Activated CD8-positive, alpha-beta memory T cell treated with anti-CD3 and anti-CD28 coated beads, Interleukin-2, amount 10 ng/mL, durations not matched to agents 7 days and 5 days (primary cell): ENCODE measurements around the gene HMG20B. TPM values are rescaled to one million over a fixed set of nuclear protein-coding genes. Genes with fewer than 3 reads are reported as not detected.

Experiments
- ATAC-seq: fragments of 150-1000 bp; cut with Tn5 transposase; one replicate; pipeline ENCODE4 v1.10.0; 2021; ENCODE audit warnings: moderate library complexity
- CTCF ChIA-PET: fragments of 350-600 bp; sonication (Branson Sonifier 250); formaldehyde crosslinking; loops from one replicate; lab custom pipeline; 2021; ENCODE audit warnings: antibody characterized with exemption; lab: Charles Lee
- DNase-seq: peaks from one replicate; pipeline ENCODE4 v3.0.0-alpha.2; 2020
- H3K27ac Mint-ChIP-seq: one replicate; pipeline ENCODE4 v1.8.0; 2021; ENCODE audit warnings: mild to moderate bottlenecking, mixed read lengths
- H3K27me3 Mint-ChIP-seq: one replicate; pipeline ENCODE4 v1.8.0; 2021; ENCODE audit warnings: mixed read lengths
- H3K36me3 Mint-ChIP-seq: one replicate; pipeline ENCODE4 v1.8.0; 2021; ENCODE audit warnings: mild to moderate bottlenecking, mixed read lengths
- H3K4me1 Mint-ChIP-seq: one replicate; pipeline ENCODE4 v1.8.0; 2021; ENCODE audit warnings: mixed read lengths
- H3K4me3 Mint-ChIP-seq: one replicate; pipeline ENCODE4 v1.8.0; 2021; ENCODE audit warnings: mild to moderate bottlenecking, moderate library complexity, mixed read lengths
- H3K9me3 Mint-ChIP-seq: one replicate; pipeline ENCODE4 v1.8.0; 2022; ENCODE audit warnings: low read depth, mixed read lengths
- total RNA-seq, 2 experiments: library from RNA; stranded (reverse); gene quantifications; one replicate each; pipeline ENCODE4 v1.2.3, GENCODE V29; 2021

The HMG20B gene
- total RNA-seq, 2 experiments from 2014 or later, result 50.7 to 51.7 TPM

DNA sequence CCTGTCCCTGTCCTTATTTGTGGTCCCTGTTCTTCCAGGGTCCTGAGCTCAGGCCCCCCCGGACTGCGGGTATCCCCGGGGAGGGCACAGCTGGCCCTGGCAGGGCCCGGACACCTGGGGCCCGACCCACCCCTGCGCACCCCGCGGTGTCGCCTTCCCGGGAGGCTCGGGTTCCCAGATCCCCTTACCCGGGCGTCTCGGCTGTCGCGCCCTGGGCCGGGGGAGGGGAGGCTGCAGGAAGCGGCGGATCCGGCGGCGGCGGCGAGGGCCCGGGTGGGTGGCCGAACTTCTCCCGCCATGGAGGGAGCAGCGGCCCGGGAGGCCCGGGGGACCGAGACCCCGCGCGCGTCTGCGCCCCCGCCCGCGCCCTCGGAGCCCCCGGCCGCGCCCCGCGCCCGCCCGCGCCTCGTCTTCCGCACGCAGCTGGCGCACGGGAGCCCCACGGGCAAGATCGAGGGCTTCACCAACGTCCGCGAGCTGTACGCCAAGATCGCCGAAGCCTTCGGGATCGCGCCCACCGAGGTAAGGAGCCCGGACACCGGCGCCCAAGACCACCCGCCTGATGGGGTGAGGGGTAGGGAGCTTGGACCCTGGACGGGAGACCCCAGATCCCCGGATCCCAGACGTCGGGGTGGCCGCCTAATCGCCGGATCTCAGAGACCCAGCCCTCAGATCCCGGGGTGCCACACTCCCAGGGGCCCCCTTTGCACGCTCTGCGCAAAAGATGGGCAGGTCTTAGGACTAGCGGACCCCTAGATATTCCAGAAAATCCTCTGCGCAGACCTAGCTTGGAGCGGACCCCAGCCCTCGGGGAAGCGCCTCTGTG is 12.8 kb downstream of the HMG20B start, which contains the start of gene GIPC3:
TSS of gene GIPC3 (plus strand) at position 178 of the 826 bp plus-strand sequence. CDS start at position 298, 120 bp downstream.
- ATAC-seq, result peak; percentile 27
- no peak within 1 kb of the TSS for H3K4me3 Mint-ChIP-seq
- CTCF ChIA-PET, result interaction anchor here (0.5 to 1.7 kb wide), 7 partner anchors 16 to 68 kb away, joined by 3 to 7 read pairs (median 4); partner anchors contain the start of gene TBXA2R
- peaks cover 6% of the 10 kb centered on the region for H3K27me3 Mint-ChIP-seq
- no peaks in the 10 kb centered on the region for H3K9me3 Mint-ChIP-seq
- no peaks in the 10 kb centered on the region for H3K36me3 Mint-ChIP-seq
- DNase-seq, result no peak
- no peak within 1 kb of the TSS for H3K27ac Mint-ChIP-seq
- H3K4me1 Mint-ChIP-seq, result no peaks in the 10 kb centered on the region

DNA sequence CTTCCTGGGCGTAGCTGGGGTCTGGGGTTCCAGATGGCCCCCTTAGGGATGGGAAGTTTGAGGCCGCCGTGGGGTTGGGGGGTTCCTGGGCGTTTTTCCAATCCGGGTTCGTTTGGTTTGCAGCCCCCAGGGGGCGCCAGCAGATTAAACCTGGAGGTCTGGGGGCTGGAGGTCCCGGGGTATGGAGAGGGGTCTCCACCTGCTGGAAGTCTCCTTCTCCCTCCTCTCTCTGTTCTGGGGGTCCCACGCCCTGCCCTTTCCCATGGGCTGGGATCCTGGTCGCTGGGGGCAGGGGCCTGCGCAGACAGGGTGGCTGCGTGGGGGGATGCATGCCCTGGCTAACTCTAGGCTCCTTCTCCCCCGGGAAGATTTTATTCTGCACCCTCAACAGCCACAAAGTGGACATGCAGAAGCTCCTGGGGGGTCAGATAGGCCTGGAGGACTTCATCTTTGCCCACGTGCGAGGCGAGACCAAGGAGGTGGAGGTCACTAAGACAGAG is 13.4 kb downstream of the HMG20B start:
- CTCF ChIA-PET, result interaction anchor here (0.5 to 1.7 kb wide), 7 partner anchors 16 to 69 kb away, joined by 3 to 7 read pairs (median 4); partner anchors contain the start of gene TBXA2R
- ATAC-seq, result no peak
- DNase-seq, result no peak
- H3K27me3 Mint-ChIP-seq, result peaks cover 6% of the 10 kb centered on the region
- H3K4me3 Mint-ChIP-seq, result no peak overlapping the region
- H3K4me1 Mint-ChIP-seq, result no peaks in the 10 kb centered on the region
- H3K36me3 Mint-ChIP-seq, result no peaks in the 10 kb centered on the region
- H3K27ac Mint-ChIP-seq, result no peak overlapping the region
- H3K9me3 Mint-ChIP-seq, result no peaks in the 10 kb centered on the region

GRCh38 chr19:3586707-3587346 is 14.1 kb downstream of the HMG20B start:
- no peaks in the 10 kb centered on the region for H3K4me1 Mint-ChIP-seq
- no peak overlapping the region for H3K4me3 Mint-ChIP-seq

GRCh38 chr19:3589439-3589838 is 16.7 kb downstream of the HMG20B start:
- H3K27ac Mint-ChIP-seq, result no peak overlapping the region
- CTCF ChIA-PET, result no interaction called here
- H3K9me3 Mint-ChIP-seq, result no peaks in the 10 kb centered on the region
- ATAC-seq, result no peak
- H3K4me3 Mint-ChIP-seq, result no peak overlapping the region
- no peaks in the 10 kb centered on the region for H3K4me1 Mint-ChIP-seq
- no peak for DNase-seq
- no peaks in the 10 kb centered on the region for H3K36me3 Mint-ChIP-seq
- no peaks in the 10 kb centered on the region for H3K27me3 Mint-ChIP-seq

More at GRCh38 chr19:3586707-3587346, 14.1 kb downstream of the HMG20B start:
- no peak for ATAC-seq
- H3K36me3 Mint-ChIP-seq, result no peaks in the 10 kb centered on the region
- H3K27me3 Mint-ChIP-seq, result peaks cover 6% of the 10 kb centered on the region
- H3K9me3 Mint-ChIP-seq, result no peaks in the 10 kb centered on the region
- no peak for DNase-seq
- H3K27ac Mint-ChIP-seq, result no peak overlapping the region
- CTCF ChIA-PET, result interaction anchor here (1.2 to 2.1 kb wide), 2 partner anchors 32 to 42 kb away, joined by 3 to 9 read pairs; no protein-coding TSS in a partner anchor

GRCh38 chr19:3589949-3590348 is 17.2 kb downstream of the HMG20B start:
- H3K4me3 Mint-ChIP-seq, result no peak overlapping the region
- no peak for ATAC-seq
- H3K36me3 Mint-ChIP-seq, result no peaks in the 10 kb centered on the region
- CTCF ChIA-PET, result interaction anchor here (2.4 kb wide), 1 partner anchor 103 kb away, joined by 6 read pairs; no protein-coding TSS in a partner anchor
- DNase-seq, result no peak
- H3K27me3 Mint-ChIP-seq, result no peaks in the 10 kb centered on the region
- H3K27ac Mint-ChIP-seq, result no peak overlapping the region
- H3K4me1 Mint-ChIP-seq, result no peaks in the 10 kb centered on the region
- H3K9me3 Mint-ChIP-seq, result no peaks in the 10 kb centered on the region

DNA sequence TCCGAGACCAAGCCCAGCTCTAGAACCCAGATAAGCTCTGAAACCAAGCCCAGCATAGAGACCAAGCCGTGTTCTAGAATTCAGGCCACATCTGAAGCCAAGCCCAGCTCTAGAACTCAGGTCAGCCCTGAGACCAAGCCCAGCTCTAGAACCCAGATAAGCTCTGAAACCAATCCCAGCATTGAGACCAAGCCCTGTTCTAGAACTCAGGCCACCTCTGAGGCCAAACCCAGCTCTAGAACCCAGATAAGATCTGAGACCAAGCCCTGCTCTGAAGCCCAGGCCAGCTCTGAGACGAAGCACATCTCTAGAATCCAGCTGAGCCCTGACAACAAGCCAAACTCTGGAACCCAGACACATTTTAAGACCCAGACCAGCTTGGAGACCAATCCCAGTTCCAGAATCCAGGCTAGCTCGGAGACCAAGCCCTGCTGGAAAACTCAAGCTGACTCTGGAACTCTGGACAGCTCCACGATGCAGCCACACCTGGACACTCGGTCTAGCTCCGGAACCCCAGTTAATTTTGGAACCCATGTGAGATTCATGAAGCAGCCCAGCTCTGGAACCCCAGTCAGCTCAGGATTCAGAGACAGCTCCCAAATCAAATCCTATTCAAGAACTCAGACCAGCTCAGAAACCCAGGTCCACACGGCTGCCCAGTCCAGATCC is 18.4 kb downstream of the HMG20B start:
- no peak overlapping the region for H3K27ac Mint-ChIP-seq
- no peak for DNase-seq
- no peak overlapping the region for H3K4me3 Mint-ChIP-seq
- no peaks in the 10 kb centered on the region for H3K4me1 Mint-ChIP-seq
- H3K9me3 Mint-ChIP-seq, result no peaks in the 10 kb centered on the region
- no peaks in the 10 kb centered on the region for H3K36me3 Mint-ChIP-seq
- CTCF ChIA-PET, result interaction anchor here (0.6 to 2.4 kb wide), 5 partner anchors 37 to 268 kb away, joined by 3 to 6 read pairs (median 3); partner anchors contain the start of gene TJP3
- ATAC-seq, result no peak
- H3K27me3 Mint-ChIP-seq, result no peaks in the 10 kb centered on the region

DNA sequence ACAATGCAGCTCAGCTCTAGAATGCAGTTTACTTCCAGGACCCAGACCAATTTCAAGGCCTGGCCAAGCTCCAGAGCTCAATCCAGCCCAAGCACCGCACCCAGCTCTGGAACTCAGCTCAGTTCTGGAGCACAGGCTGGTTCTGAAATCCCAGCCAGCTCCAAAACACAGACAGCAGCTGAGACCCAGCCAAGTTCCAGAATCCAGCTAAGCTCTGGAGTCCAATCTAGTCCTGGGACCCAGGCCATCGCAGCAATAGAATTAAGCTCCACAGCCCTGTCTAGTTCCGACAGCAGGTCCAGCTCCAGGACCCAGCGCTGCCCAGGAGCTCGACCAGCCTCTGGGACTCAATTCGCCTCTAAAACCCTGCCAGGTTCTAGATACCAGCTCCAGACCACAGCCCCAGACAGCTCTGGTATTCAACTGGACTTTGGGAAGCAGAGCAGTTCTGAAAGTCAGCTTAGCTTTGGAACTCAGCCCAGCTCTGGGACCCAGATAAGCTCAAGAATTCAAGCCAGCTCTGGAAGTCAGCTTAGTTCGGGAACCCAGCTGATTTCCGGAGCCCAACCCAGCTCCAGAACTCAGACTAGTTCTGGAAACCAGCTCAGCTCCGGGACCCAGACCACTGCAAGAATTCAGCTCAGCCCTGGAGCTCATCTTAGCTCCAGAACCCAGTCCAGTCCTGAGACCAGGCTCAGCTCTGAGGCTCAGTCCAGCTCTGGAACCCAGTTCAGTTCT is 19.3 kb downstream of the HMG20B start:
- no peaks in the 10 kb centered on the region for H3K4me1 Mint-ChIP-seq
- H3K27ac Mint-ChIP-seq, result no peak overlapping the region
- no peak overlapping the region for H3K4me3 Mint-ChIP-seq
- CTCF ChIA-PET, result interaction anchor here (1.1 to 2.4 kb wide), 5 partner anchors 24 to 269 kb away, joined by 3 to 6 read pairs (median 3); partner anchors contain the start of gene TJP3
- ATAC-seq (no peak), DNase-seq (no peak)
- H3K27me3 Mint-ChIP-seq, result no peaks in the 10 kb centered on the region
- H3K36me3 Mint-ChIP-seq, result no peaks in the 10 kb centered on the region
- H3K9me3 Mint-ChIP-seq, result no peaks in the 10 kb centered on the region

DNA sequence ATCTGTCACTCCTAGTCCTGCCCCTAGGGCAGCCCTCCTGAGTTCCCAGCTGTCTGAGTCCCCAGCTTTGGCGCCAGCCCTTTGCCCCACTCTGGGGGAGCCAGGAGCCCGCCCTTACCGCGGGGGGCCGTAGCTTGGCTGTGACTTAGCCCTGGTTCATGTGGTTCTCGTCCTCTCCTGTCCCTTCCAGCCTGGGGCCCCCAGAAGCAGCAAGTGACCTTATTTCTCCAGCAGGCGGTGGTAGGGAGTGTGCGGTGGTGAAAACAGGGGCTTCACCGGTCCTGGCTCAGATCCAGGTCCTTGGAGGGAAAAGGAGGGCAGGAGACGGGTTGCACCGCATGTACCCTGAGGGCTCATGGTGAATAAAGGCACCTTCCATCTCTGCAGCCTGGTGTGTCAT is 20.4 kb downstream of the HMG20B start:
- Mint-ChIP-seq H3K27ac (no peak overlapping the region), H3K27me3 (no peaks in the 10 kb centered on the region), H3K4me3 (no peak overlapping the region), H3K4me1 (no peaks in the 10 kb centered on the region), H3K36me3 (no peaks in the 10 kb centered on the region), H3K9me3 (no peaks in the 10 kb centered on the region)
- CTCF ChIA-PET, result interaction anchor here (1.2 kb wide), 1 partner anchor 23 kb away, joined by 3 read pairs; no protein-coding TSS in a partner anchor
- DNase-seq, result no peak
- no peak for ATAC-seq

DNA sequence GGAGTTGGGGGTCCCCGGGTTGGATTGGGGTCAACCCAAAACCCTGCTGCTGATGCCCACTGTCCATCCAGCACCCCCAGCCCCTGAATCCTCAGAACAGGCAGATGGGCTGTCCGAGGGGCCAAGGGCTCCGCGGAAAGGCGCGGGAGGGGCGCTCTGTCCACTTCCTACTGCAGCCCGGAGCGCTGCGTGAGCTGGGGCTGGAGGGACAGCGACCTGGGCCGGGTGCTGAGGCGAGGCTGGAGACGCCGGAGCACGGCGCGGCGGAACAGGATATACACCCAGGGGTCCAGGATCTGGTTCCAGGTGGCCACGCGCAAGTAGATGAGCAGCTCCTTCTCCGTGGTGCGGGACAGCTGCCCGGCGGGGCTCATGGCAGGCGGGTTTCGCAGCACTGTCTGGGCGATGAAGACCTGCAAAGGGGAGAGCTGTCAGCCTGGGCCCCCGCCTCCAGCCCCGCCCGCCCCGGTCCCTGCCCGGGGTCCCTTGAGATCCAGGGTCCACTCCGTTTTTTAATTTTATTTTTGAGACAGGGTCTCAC is 22.8 kb downstream of the HMG20B start:
- ATAC-seq (no peak), DNase-seq (no peak)
- H3K4me1 Mint-ChIP-seq, result no peaks in the 10 kb centered on the region
- H3K36me3 Mint-ChIP-seq, result no peaks in the 10 kb centered on the region
- no peaks in the 10 kb centered on the region for H3K27me3 Mint-ChIP-seq
- CTCF ChIA-PET, result no interaction called here
- no peaks in the 10 kb centered on the region for H3K9me3 Mint-ChIP-seq
- no peak overlapping the region for H3K4me3 Mint-ChIP-seq
- no peak overlapping the region for H3K27ac Mint-ChIP-seq

GRCh38 chr19:3599776-3600187 is 27.0 kb downstream of the HMG20B start:
- H3K36me3 Mint-ChIP-seq, result no peaks in the 10 kb centered on the region
- no peak for ATAC-seq
- H3K9me3 Mint-ChIP-seq, result no peaks in the 10 kb centered on the region
- no peaks in the 10 kb centered on the region for H3K27me3 Mint-ChIP-seq
- H3K27ac Mint-ChIP-seq, result no peak overlapping the region
- no peaks in the 10 kb centered on the region for H3K4me1 Mint-ChIP-seq
- DNase-seq, result no peak
- CTCF ChIA-PET, result no interaction called here
- H3K4me3 Mint-ChIP-seq, result no peak overlapping the region

- Mint-ChIP-seq H3K27me3 (no peaks in the 10 kb centered on the region), H3K4me3 (no peak overlapping the region), H3K4me1 (no peaks in the 10 kb centered on the region), H3K27ac (no peak overlapping the region), H3K36me3 (no peaks in the 10 kb centered on the region), H3K9me3 (no peaks in the 10 kb centered on the region)
- DNase-seq (no peak), ATAC-seq (no peak)
- CTCF ChIA-PET, result no interaction called here
Observed at GRCh38 chr19:3601021-3601420, 28.3 kb downstream of the HMG20B start.

DNA sequence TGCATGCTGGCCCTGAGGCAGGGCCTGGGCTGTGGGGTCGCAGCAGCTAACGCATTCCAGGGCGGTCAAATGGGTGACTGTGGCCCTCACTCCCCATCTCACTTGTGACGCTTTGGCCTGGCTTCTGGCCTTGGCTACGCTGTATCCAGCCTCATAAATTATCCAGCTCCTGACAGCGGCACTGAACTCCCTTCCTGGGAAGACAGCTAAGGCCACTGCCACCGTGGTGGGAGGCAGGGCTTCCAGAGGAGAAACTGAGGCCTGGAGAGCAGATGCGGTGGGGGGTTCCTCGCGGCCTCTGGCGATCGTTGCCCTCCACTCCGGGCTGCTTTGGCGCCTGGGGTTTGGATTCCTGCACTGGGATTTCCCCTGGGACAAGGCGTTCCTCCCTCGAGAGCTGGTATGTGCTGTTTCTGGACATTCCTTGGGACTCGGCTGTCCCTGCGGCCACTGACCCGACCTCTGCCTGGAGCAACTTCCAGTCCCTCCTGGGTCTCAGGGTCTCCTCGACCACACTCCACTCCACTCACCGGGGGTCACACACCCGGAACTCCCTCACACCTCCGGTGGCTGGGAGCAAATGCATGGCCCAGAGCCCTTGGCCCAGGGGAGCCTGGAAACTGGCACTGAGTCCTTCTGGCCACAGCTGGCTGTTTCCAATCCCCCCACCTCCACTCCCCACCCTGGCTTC is 30.5 kb downstream of the HMG20B start:
- Mint-ChIP-seq H3K4me3 (no peak overlapping the region), H3K36me3 (no peaks in the 10 kb centered on the region), H3K4me1 (peaks cover 6% of the 10 kb centered on the region), H3K27me3 (no peaks in the 10 kb centered on the region), H3K27ac (no peak overlapping the region), H3K9me3 (no peaks in the 10 kb centered on the region)
- no peak for DNase-seq
- no peak for ATAC-seq
- CTCF ChIA-PET, result no interaction called here
